Measurements from ENCODE around the gene ALX4. TPM values are rescaled to one million over a fixed set of nuclear protein-coding genes. Genes with fewer than 3 reads are reported as not detected.
A peak's percentile ranks its signal among the peaks of the same experiment; 100 is the strongest.

ALX4 gene
- total RNA-seq, 1 experiment from 2014 or later, result 9.9 TPM

DNA sequence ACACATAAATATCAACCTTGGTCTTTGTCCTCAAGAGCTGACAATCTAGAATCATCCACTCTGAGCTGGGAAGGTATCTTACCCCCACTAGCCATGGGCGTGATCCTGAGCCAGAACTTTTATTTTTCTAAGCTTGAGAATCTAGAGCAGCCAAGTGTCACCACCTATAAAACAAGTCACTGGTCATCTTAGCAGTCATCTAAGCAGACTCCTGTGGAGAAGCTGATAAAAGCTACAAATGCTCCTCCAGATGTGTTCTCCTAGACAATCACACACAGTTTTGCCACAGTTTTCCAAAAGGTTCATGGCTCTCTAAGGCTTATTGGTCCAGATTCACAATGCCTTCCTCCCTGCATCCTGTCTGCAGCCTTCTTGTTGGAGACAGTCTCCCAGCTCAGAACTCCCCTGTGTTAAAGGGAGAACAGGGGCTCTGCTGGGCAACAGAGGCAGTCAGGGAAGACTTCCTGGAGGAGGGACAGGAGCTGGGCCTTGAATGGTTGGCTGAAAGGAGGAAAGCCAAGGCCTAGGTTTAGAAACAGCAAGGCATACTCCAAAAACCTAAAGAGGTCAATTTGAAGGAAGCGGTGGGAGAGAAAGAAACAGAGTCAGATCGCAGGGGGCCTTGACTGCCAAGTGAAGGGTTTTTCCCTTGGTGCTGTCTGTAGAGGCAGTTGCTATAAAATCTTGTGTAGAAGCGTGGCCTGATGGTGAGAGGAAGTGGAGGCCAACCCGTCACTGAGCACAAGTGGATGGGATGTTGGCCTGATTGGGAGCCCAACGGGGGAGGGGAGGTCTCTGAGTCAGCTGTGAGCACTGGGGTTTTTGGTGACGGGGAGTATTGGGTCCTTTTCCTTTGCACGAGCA is 42.0 kb downstream of the ALX4 start:
- no peak for DNase-seq (ENCODE audit: low read depth)

DNA sequence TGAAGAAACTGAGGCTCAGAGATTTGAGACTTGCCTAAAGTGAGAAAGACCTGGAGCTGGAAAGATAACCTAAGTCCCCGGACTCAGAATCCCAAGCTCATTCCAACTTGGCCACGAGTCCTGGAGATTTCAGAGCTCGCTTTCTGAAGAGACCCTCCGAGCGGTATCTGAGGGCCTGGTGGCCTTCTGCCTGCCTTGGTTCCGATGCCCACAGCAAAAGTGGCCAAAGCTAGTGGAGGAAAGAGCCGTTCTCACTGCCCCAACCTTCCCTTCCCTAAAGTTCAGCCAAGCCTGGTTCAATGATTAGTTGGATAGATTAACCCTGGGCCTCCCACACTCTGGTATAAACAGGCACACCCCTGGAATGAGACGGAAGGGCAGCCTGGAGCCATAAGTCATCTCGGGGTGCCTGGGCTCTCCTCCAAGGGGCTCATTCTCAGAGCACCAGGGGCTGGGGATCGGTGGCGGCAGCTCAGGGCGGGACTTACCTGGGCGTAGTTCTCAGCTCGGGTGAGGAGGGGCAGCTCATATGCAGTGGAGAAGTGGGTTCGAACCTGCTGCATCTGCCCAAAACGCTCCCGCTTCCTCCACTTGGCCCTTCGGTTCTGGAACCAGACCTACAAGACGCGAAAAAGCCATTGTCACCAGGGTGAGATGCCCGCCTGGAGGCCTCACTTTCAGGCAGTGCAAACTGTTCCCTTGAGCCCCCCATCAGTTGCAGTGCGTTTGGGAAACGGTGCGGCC is 42.8 kb downstream of the ALX4 start:
- no peak for DNase-seq (ENCODE audit: low read depth)

DNA sequence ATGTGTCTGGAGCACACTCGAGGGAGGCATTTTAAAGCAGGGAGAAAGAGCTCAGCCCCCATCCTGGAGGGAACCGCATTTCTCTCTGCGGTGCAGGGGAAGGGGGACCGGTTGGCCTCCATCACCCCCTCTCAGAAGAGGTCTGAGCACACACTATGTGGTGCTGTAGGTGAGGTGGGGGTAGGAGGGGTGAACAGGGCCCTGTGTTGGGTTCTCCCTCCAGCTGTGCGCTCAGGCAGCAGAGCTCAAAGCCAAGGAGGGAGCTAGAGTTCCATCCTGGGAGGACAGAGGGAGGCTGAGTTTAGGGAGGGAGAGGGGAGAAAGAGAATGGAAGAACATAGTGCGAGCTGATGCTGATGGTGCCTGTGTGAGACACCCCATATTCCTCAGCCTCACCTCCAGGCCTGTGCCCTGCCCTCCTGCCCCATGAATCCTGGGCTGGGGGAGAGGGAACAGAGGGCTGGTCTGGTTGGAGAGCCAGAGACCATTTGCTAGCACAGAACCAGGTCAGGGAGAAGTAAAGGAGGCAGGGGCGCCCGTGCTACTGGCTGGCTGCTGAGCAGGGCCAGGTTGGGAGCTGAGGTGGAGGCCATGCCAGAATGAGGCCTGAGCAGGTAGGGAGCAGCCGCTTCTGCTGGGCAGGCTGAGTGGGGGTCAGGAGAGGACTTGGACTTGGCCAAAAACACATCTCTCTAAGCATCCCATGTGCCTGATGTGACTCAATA is 43.7 kb downstream of the ALX4 start:
- no peak for DNase-seq (ENCODE audit: low read depth)

DNA sequence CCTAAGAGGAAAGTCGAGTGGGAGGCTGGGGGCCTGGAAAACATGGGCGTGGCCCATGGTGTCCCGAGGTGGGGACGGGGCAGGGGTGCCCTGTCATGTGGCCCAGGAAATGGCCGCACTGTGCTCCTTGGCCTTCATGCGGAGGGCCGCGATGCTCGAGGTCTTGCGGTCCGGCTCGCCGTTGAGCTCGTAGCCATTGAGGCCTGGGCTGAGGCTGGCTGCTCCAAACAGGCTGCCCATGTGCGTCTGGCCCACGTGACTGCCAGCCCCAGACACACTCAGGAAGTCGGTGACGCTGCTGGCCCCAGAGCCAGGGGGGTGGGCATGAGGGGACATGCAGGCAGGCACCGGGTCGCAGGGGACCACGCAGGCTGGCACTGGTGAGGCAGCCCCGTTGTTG is 45.2 kb downstream of the ALX4 start:
- DNase-seq (ENCODE audit: low read depth), result no peak

DNA sequence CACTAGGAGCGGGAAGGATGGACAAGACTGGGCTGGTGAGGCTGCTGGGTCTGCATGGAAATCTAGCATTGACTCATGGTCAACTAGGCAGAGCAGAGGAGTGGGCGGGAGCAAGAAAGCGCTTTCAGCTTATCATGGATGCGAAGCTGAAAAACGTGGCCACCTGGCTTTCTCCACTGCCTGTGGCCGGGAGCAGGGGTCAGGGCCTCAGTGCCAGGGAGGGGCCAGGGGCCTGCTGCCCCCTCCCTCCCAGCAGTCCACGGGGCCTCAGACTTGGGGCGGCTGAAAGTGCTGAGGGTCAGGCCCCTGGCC is 45.5 kb downstream of the ALX4 start:
- no peak for DNase-seq (ENCODE audit: low read depth)

DNA sequence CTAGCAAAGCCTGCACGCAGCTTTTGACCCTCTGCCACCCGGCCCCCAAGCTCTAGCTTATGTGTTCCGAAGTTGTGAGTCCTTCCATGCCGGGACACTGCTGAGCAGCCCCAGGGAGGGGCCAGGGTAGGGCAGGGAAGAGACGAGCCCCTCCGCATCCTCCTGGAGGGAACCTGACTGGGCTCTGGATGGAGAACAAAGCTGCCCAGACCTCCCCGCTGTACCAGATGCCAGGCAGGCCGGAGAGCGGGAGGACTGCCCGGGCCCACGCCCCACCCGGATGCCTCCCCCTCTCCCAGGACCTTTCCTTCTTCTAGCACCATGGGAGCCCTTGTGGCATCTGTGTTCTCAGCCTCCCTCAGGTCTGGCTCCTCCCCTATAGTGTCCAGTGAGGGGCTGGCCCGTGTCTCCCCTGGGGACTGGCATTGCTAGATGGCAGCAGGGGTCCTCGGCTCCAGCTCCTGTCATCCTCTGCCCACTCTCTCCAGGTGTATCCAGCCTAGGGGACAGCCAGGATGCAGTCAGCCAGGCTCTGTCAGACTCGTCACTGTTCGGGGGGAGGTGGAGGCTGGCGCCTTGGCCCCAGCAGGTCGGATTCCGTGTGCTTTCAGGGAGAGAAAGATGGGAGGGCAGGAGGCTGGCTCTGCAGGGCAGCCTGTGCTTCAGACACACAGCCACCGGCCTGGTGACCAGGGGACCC is 46.1 kb downstream of the ALX4 start:
- DNase-seq (ENCODE audit: low read depth), result no peak

DNA sequence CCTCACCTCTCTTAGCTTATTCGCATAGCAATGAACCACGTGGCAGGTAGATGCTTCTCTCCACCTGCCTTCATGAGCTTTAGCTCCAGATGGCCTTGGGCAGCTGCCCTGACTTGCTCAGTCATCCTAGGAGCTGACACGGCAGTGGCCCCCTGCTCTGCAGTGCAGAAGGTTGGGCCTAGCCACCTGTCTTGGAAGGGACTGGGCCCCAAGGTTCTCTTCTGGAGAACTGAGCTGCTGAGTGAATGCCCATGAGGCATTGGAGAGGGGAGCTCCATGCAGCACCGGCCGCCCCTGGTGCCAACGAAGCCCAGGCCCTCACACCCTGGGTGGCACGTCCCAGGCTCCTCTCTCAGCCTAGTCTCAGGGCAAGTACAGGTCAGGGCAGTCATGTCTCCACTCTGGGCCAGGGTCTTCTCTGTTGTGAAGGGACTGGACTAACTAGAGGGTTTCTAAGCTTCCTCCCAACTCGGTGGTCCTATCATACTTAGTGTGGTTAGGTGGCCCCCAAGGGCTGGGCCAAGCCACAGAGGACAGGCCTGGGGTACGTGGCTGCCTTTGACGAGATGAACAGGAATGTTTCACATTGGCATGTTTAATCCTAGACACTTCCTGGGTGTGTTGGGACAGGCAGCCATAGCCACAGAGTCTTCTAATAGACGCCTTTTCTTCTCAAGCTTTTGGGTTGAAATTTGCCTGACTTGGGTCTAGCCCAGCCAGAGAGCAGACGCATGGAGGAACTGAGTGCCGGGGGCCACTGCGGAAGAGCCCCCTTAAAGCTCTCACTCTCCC is 47.9 kb downstream of the ALX4 start:
- DNase-seq (ENCODE audit: low read depth), result no peak

DNA sequence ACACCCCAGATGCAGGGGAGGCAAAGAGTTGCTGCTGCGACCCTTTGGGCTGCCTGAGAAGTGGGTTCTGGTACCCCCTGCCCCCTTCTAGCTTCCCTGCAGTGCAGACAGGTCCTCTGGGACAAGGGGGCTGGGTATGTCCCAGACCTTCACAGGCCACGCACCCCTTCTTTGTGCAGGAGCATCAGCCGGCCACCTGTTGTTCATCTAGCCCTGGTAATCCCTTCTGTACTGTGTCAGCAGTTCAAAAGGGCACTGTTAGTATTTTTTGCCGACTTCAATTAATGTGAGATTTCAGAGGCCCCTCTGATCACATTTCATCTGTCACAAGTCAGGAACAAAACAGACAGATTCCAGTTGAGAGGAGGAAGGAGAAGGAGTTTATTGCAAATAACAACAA is 49.9 kb downstream of the ALX4 start:
- no peak for DNase-seq (ENCODE audit: low read depth)

DNA sequence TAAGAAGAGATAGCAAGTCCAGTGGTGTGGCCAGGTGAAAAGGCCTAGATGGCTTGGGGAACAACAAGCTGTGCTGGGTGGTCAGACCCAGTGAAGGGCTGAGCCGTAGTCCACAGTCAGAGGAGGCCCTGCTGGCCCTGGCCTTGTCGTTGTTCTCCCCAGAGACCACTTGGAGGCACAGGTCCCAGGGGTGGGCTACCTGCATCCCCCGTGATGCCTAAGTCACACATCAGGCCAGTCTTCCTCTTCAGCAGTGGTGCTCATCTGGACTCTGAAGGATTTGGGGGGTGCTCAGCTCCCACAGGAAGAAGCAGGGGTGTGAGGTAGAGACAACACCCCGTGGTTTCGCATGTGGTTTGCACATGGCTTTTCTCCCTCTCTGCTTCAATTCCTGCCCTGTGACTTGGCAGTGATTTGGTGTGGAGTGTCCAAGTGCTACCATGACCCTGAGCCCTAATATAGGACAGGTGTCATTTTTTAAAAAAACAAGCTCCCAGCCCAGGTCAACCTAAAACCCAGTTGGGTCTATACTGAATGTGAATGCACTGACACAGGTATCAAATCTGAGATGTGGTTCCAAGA is 51.0 kb downstream of the ALX4 start:
- DNase-seq (ENCODE audit: low read depth), result peak; percentile 6

DNA sequence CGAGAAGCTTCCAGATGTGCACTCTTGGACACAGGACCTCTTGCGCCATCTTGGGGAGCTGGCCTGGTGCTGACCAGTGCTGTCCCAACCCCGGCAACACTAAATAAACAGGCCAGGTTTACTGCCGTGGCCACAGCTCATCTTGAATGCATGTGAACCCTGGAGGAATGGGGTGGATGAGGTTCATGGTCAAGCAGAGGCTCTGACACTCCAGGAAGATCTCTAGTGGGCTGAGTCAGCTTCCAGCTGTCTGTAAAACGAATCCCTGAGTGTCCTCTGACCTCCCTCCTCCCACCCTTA is 51.8 kb downstream of the ALX4 start:
- DNase-seq (ENCODE audit: low read depth), result peak; percentile 50

DNA sequence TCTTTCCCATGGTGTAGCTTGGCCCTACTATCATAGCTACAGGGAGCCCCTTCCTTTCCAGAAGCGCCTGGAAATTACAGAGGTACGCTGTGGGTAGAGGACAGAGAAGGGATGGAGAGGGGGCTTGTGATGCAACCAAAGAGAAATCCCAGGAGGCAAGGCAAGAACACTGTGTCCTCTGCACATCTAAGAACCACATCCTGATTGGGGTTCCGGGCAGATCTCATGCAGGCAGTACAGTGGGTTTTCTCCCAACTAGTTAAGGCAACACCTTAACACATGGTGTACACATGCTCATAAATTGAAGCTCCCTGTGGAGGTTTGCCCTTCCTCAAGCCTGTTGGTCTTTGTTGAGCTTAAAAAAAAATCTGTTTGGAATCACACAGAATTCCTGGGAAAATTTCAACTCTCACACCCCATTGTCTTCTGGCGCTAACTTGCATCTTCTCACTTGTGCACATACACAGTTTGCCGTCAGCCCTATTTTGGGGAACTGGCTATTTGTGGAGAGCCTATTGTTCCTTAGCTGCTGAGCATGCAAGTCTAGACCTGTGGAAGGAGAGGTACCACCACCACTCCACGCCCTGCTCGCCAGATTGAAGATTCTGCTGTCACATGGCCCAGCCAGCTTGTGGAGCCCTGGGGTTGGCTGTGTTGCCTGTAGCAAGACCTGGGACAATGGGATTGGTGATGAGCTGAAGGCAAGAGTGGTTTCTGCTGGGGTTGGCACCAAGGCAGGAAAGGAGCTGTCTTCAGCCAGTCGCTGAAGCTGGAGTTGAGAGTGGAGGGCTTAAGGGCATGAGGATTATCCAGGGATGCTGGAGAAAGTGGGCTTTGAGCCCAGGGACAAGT is 52.4 kb downstream of the ALX4 start:
- no peak for DNase-seq (ENCODE audit: low read depth)

DNA sequence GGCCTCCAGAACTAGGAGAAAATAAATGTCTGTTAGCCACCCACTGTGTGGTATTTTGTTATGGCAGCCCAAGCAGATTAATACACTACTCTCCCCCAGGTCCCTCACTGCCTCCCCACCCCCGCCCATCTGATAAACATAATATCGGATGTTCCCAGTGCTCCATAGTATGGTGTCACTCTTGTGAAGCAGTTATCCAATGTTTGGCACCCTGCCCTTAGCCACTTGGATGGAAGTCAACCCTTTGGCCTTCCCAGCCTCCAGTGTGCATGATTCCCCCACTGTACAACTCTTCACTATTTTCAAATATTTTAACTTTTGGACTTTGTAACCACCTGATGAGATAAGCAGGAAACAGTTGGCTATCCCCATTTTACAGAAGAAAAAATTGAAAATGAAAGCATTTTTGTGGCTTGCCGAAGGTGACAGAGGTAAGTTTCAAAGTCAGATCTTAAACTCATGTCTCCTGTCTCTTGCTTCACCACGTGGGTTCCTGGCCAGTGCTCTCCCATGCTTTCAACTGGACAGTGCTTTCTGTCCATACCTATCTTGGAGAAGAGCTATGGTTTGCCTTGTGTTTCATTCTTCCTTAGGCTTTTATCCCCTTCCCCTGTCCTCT is 53.2 kb downstream of the ALX4 start:
- peak; percentile 9 for DNase-seq (ENCODE audit: low read depth)

DNA sequence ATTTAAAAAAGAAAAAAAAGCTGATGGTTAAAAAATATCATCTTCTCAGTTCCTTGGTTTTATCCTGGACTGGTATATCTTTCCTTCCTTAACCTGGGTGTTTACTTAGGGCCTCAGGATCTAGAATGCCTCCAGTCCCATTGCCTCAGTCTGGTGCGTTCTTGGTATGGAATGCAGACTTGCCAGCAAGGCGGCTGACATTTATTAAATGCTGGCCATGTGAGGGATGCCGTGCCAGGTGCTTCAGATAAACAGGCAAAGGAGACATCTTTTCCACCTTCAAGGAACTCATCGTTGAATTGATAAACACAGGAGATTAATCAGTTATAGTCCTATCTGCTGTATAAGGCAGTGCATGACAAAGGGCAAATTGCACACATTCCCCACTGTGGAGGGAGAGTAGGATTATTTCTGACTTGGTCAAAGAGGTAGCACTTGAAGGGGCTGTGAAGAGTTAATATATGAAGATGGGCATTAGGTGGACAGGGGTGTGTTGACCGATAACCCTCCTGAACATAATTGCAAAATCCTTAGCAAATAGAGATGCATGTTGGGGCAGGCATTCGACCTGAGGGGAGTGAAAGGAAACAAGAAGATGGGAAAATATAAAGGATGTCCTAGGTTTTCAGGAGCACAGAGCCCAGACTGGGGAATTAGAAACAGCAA is 54.4 kb downstream of the ALX4 start:
- no peak for DNase-seq (ENCODE audit: low read depth)

DNA sequence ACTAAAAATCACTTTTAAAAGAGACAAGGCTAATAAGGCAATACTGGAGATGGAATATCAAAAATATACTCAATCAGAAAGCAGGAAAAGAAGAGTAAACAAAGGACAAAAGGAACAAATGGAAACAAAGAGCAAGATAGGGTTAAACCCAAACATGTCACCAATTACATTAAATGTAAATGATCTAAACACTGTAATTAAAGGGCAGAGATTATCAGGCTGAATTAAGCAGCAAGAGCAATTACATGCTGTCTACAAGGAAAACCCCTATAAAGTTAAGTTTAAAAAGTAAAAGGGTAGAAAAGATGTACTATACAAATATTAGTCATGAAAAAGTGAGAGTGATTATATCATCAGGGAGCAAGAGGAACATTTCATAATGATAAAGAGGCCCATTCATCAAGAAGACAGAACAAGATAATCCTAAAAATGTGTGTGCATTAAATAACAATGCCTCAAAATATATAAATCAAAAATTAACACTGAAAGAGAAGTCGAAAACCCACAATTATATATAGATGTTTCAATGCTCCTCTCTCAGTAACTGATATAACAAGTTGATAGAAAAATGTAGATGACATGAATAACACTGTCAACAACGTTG is 56.8 kb downstream of the ALX4 start:
- DNase-seq (ENCODE audit: low read depth), result no peak

DNA sequence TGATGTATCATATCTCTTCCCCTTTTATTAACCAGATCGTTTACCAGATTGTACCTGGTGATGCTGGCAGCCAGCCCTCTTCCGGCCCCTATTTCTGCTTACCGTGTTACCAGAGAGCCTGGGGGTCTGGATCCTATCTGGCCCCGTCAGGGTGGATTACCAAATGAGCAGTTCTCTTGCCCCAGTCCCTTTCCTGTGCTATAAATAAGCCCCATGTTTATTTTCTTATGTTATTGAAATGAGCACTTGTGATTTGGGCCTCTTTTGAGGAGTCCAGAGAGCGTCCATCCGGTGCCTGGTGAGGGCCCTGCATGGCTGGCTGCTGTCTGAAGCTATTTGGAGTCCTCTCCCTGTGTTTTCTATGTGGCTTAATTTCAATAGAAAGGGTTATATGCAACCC is 59.5 kb downstream of the ALX4 start:
- DNase-seq (ENCODE audit: low read depth), result no peak

DNA sequence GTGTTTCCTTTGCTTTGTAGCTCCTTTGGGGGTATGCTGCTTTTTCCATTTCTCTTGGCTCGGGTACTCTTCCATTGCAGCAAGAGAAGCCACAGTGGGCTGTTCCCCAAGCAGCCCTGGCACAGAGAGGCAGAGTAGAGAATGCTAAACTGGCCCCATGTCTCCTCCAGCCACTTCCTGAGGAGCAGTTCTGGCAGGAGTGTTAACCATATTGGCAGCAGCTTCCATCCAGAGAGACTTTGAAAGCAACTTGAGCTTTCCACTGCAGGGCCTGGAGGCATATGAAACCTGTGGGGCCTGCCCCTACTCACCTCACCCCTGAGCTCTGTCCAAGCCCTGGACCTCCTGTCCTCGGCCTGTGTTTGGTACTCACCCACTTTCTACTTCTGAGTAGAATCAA is 61.8 kb downstream of the ALX4 start:
- peak; percentile 6 for DNase-seq (ENCODE audit: low read depth)

DNA sequence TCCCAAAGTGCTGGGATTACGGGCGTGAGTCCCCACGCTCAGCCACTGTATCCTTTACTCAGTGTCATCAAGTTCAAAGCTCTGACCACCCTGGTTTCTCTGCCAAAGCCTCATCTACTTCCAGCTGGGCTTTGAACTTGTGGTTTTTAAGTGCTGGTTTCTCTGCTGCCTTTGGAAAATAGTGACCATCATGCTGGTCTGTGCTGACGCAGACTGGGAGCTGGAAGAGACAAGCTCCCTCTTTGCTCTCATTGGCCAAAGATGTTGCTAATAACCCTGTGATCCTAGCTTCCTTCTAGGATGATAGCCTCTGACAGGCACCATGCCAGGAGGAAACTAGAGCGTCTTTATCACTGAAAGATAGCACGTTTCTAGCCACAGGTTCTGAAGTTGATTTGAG is 62.4 kb downstream of the ALX4 start:
- no peak for DNase-seq (ENCODE audit: low read depth)

DNA sequence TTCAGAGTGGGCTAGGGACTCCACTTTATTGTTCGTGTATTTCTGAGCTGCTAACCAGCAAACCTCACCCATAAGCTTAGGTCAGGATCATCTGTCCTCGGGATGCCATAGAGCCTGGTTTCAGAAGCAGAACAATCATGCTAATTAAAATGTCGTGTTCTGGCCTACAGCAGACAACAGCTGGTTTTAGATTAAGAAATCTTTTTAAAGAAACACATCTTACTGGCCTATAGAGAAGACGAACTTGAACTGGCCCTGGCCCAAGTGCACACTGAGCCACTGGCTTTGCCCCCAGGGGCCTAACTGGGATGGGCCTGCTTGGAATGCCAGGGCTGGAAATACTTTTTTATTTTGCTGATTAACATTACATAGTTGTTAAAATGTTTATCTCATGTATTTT is 63.2 kb downstream of the ALX4 start:
- DNase-seq (ENCODE audit: low read depth), result peak; percentile 72

All from M059J (cell line).